GM13976 (cell line): ENCODE results near the gene KCNJ18.
"Not testable (repeated sequence)": the region's sequence is repeated elsewhere in the genome, so short reads cannot be mapped to it uniquely, and the experiment has no call there.

ENCODE experiments used
- DNase-seq: peaks from one replicate; pipeline ENCODE4 v3.0.0; 2012; ENCODE audit warnings: low spot score
- in situ Hi-C: fragments of 300-500 bp; cut with MboI; formaldehyde crosslinking; loops from one replicate; pipeline ENCODE4 v1.12.0; 2022; ENCODE audit warnings: low sequenced_read_pairs, mixed read lengths, inconsistent platforms; ENCODE audit not compliant: unreplicated experiment
- TF ChIP-seq, protein P1 (sequence below): IDR thresholded peaks from 2 replicates; pipeline ENCODE4 v1.5.1; 2012; ENCODE audit warnings: borderline replicate concordance, mild to moderate bottlenecking; ENCODE audit not compliant: insufficient read depth; ENCODE audit errors: extremely low read depth, missing control alignments, control extremely low read depth

Gene KCNJ18

DNA sequence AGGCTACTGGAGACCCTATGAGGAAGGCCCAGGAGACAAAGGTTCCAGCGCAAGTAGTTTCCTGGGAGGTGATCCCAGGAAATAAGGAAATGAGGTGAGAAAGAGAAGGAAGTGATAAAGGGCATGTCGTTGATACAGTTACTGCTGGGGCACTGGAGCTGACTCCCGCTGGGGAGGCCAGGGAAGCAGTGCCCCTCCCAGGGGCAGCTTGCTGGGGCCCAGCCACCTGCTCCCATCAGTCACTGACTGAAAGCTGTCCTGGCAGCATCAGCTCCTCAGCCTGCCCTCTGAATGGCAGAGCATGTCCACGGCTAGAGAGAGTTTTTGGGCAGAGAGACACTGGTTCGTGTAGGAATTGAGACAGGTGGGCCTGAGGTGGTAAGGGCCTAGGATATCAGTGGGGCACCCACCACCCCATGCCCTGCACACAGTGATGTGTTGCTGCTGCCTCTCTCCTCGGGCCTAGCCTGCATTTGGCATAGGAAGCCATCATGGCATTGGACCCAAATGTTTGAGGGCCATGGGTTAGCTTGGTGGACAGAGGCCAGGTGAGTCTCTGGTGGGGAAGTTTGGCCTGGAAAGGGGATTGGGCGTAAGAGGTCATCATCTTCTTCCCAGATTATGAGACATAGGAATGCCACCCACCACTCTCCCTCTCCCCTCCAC, 4.7 kb downstream of the KCNJ18 start:
- in situ Hi-C loops, DNase-seq: not testable (repeated sequence)

DNA sequence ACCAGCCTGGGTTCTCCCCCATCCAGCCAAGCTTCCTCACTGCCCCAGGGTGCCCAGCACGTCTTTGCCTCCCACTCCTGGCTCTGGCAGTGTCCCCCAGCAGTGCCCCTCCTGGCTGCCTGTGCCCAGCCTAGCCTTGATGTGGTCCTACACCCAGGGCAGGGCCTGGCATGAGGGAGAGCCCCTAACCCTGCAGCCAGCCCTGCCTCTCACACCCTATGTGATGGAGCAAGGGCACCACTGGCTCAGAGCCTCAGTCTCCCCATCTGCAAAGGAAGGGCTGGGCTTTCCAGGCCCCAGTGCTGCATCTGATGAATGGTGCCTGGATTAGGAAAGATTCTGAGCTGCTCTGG, 5.2 kb downstream of the KCNJ18 start:
- in situ Hi-C loops, DNase-seq: not testable (repeated sequence)

DNA sequence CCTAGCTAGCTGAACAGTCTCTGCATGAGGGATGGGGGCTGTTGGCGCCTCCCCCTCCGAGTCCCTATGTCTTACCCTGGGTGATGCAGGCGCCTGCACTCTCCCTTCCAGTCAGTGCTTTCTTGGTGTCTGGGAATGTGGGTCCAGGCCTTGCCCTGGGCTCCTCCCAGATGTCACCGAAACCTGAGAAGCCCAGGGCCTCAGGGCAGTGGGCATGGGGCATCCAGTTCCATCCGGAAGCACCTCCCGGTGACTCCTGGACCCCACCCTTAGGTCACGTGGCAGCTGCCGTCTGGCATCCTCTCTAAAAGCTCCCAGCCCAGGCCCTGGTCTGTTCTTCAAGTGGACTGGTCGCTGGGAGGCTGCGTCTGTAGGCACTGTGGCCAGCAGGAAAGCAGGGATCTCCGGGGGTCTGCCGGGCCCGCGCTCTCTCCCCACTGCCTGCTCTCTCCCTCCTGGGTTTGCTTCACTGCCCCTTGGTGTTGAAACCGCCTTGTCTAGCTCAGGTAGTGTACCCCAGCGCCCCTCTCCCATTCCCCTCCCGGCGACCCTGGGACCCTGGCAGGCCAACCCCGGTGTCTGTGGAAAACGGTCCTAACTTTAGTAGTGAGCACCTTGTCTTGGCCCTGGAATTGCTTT, 6.2 kb downstream of the KCNJ18 start:
- DNase-seq, in situ Hi-C loops: not testable (repeated sequence)

DNA sequence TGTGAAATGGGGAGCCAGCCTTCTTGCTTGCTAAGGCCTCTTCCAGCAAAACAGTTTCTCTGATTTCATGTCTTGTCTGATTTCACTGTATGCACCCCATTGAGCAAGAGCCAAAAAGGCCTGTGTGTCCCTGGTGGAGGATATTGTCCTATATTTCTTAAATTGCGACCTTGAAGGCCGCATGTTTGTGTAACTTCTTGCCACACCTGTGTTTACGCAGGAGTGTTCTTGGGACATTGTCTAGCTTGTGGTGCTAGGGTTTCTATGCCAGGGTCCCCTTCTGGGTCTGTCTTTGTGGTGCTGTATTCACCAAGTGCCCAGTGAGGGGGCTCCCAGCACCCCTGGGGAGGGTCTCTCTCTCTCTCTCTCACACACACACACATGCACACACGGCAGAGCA, 6.8 kb downstream of the KCNJ18 start:
- in situ Hi-C loops, DNase-seq: not testable (repeated sequence)

DNA sequence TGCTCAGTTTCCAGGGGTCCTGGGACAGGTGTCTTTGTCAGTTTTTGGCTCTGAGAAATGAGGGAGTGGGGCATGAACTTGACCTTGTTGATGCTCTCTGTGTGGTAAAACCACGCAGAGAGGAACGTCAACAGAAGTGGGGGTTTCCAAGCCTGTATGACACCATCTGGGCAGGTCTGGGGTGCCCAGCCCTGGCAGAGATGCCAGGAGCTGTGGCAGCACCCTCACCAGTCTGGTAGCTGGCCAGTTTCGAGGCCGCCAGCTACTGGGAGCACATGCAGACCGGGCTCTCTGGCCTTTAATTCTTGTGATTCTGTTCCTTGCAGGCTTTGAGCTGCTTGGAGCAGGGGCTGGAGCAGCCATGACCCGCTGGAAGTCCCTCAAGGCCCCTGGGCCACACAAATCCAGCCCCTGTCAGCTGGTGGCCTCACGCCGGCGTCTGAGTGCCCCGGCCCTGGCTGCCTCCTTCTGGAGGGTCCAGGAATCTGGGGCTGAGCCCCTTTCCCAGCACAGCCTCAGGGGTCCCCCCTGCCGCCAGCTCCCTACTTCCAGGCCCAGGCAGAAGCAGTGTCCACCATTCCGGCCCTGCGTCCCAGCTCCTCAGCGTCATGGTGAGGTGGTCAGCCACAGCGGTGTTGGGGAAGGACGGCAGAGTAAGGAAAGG, 7.4 kb downstream of the KCNJ18 start:
- in situ Hi-C loops = loop anchor here (25.0 kb wide), 1 partner anchor 287 kb away; no protein-coding TSS in a partner anchor
- not testable (repeated sequence) for DNase-seq

DNA sequence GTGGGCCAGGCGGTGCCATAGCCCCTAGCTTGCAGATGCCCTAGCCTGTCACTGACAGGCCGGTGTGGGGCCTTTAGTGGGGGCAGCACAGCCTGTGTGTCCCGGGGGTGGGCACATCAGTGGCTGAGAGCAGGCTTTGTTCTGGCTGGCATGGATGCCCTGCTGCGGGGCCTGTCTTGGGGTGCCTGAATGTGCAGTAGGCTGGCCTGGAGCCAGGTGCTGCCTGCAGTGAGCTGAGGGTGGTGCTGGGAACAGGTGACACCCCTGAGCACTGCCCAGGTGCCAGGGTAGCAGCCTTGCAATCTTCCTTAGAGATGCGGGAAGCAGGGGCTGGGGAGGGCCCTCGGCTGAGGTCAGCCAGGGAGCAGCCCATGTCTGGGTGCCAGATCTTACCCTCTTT, 8.8 kb downstream of the KCNJ18 start:
- DNase-seq = not testable (repeated sequence)
- in situ Hi-C loops = loop anchor here (25.0 kb wide), 1 partner anchor 289 kb away; no protein-coding TSS in a partner anchor

DNA sequence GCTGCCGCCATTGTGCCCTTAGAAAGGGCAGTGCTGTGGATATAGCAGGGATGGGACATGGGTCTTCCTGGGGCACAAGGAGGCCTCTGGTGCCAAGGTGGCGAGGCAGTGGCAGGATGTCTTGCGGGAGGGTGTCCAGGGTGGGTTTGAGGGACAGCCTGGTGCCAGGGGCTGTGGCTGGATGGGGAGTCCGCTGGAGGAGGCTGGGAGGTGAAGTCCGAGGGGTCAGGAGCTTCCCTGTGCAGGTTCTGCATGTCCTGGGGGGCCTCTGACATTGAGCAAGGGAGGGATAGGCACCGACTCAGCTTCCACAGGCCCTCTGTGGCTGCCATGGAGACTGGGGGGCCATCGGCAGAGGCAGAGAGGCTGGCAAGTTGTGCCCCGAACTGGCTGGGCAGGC, 9.7 kb downstream of the KCNJ18 start:
- DNase-seq = not testable (repeated sequence)
- in situ Hi-C loops = loop anchor here (25.0 kb wide), 1 partner anchor 290 kb away; no protein-coding TSS in a partner anchor

DNA sequence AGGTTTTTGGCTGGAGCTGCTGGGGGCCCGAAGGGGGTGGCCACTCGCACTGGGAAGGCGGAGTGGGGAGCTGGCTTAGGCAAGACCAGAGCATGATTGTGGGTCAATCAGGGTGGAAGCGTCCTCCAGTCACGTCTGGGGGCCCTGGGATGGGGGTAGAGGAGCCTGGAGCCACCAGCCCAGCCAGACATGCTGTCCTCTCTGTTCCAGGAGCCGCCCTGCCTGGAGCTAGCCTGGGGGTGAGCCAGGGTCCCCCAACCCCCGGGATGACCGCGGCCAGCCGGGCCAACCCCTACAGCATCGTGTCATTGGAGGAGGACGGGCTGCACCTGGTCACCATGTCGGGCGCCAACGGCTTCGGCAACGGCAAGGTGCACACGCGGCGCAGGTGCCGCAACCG, 10.2 kb downstream of the KCNJ18 start:
- in situ Hi-C loops = loop anchor here (25.0 kb wide), 1 partner anchor 290 kb away; no protein-coding TSS in a partner anchor
- not testable (repeated sequence) for DNase-seq

DNA sequence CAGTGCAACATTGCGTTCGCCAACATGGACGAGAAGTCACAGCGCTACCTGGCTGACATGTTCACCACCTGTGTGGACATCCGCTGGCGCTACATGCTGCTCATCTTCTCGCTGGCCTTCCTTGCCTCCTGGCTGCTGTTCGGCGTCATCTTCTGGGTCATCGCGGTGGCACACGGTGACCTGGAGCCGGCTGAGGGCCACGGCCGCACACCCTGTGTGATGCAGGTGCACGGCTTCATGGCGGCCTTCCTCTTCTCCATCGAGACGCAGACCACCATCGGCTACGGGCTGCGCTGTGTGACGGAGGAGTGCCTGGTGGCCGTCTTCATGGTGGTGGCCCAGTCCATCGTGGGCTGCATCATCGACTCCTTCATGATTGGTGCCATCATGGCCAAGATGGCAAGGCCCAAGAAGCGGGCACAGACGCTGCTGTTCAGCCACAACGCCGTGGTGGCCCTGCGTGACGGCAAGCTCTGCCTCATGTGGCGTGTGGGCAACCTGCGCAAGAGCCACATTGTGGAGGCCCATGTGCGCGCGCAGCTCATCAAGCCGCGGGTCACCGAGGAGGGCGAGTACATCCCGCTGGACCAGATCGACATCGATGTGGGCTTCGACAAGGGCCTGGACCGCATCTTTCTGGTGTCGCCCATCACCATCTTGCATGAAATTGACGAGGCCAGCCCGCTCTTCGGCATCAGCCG, 10.8 kb downstream of the KCNJ18 start:
- in situ Hi-C loops = loop anchor here (25.0 kb wide), 1 partner anchor 291 kb away; no protein-coding TSS in a partner anchor
- not testable (repeated sequence) for DNase-seq

DNA sequence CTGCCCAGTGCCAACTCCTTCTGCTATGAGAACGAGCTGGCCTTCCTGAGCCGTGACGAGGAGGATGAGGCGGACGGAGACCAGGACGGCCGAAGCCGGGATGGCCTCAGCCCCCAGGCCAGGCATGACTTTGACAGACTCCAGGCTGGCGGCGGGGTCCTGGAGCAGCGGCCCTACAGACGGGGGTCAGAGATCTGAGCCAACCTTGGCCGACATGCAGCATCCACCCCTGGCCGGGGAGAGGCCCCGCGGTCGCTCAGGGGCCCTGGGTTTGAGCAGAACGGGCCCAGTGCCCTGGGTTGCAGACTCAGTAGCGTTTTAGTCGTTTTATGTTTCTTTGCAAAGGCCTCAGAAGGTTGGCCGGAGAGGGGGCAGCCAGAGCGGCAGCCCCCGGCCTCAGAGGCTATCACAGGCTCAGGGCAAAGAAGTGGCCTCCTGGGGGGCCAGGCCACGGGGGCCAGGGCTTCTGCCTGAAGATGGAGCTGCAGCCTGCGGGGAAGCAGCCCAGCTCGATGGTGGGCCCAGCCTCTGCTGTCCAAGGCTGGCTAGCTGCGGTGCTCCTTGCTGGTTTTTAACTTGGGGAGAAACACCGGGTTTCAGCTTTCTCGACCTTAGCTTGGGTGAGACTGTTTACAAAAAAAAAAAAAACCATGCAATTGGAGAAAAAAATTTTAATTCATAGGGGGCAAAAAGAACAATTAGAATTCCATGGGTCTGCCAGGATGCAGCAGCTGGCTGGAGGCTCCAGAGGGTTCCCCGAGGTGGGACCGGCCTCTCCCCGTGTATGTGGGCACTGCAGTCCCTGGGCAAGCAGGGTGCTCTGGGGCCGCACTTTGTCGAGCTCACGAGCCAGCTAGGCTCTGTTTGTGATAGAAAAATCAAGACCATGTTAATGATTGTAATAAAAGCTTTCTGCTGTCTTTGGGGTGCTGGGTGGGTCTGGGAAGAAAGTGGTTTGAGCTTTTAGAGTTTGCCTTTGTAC, 11.9 kb downstream of the KCNJ18 start:
- in situ Hi-C loops = loop anchor here (25.0 kb wide), 1 partner anchor 292 kb away; no protein-coding TSS in a partner anchor
- DNase-seq = not testable (repeated sequence)

DNA sequence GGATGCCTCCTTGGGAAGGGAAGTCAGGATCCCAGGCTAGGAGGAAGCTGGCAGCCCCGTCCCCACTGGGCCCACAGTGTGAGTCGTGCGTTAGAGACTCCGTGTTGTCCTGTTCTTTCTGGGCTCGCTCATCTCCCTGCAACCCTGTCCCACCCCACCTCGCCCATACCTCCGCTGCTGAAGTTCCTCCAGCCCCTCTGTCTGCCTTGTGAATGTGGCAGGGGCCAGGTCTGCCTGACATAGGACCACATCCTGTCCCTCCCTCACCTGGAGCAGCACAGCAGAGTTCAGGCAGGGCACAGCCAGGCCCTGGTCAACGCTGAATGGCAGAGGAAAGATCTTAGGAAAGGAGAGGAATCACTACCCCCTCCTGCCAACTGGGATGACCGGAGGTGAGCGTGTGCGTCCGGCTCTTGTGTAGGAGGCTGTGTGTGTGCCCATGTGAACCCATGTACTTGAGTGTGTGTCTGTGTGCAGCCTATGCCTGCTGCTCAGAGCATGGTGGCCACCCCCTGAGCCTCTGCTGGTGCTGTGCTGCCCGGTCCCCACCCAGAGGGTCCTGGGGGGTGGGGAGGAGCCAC, 12.8 kb downstream of the KCNJ18 start:
- in situ Hi-C loops = loop anchor here (25.0 kb wide), 1 partner anchor 293 kb away; no protein-coding TSS in a partner anchor
- TF ChIP-seq, protein P1, sequence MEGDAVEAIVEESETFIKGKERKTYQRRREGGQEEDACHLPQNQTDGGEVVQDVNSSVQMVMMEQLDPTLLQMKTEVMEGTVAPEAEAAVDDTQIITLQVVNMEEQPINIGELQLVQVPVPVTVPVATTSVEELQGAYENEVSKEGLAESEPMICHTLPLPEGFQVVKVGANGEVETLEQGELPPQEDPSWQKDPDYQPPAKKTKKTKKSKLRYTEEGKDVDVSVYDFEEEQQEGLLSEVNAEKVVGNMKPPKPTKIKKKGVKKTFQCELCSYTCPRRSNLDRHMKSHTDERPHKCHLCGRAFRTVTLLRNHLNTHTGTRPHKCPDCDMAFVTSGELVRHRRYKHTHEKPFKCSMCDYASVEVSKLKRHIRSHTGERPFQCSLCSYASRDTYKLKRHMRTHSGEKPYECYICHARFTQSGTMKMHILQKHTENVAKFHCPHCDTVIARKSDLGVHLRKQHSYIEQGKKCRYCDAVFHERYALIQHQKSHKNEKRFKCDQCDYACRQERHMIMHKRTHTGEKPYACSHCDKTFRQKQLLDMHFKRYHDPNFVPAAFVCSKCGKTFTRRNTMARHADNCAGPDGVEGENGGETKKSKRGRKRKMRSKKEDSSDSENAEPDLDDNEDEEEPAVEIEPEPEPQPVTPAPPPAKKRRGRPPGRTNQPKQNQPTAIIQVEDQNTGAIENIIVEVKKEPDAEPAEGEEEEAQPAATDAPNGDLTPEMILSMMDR = no peak
- DNase-seq = no peak

DNA sequence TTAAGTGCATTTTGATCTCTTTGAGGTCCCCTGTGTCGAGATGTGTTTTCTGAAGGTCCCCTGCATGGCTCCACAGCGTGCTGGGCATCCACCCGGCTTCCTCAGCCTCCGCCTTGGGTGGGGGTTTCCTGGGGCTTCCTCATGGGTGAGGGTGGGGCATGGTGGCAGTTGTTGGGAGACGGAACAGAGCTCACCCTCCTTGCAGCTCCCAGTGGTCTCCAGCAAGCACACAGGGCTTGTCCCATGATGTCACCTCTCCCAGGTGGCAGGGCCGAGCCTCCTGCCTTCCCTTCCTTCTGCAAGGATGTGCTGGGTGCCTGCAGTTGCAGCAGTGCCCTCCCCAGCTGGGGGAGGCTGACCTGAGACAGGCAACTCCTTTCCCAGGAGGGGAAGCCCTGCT, 13.4 kb downstream of the KCNJ18 start:
- in situ Hi-C loops = loop anchor here (25.0 kb wide), 1 partner anchor 293 kb away; no protein-coding TSS in a partner anchor
- not testable (repeated sequence) for DNase-seq

DNA sequence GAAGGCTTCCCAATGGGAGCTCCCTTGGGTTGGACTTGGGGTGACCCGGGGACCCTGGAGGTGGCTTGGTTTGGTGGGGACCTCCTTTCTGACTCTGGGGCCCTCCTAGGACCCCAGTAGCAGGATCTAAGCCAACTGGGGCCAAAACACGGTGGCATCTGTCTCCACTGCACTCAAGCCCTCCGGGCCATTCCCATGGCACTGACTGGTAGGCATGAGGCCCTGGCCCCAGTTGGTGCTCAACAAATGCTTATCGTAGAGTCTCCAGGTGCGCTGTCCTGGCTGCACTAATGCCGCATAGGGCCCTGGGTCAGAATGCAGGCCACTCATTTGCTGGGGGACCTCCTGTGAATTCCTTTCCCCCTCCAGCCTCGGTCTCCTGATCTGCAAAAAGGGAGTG, 14.2 kb downstream of the KCNJ18 start:
- in situ Hi-C loops = loop anchor here (25.0 kb wide), 1 partner anchor 294 kb away; no protein-coding TSS in a partner anchor
- not testable (repeated sequence) for DNase-seq

DNA sequence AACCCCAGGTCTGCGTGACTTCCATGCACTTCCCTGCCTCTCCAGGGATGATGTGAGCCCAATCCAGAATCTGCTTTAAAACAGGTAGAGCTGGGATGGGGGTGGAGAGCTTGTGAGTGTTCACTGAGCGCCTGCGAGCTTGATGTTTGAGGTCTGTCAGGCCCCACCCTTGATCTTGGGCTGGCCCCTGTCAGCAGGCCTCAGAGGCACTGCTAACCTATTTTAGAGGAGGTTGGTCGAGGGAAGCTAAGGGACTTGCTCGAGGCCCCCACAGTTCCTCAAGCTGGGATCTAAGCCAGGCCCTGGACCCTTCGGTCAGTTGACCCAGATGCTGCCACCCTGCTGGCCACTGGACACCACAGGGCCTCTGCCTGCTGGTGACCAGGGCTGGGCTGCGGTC, 14.8 kb downstream of the KCNJ18 start:
- not testable (repeated sequence) for DNase-seq
- in situ Hi-C loops = loop anchor here (25.0 kb wide), 1 partner anchor 295 kb away; no protein-coding TSS in a partner anchor
